Small intestine (tissue), 7 donors: Measurements from ENCODE around the gene SGPL1. TPM values are rescaled to one million over a fixed set of nuclear protein-coding genes. Genes with fewer than 3 reads are reported as not detected.
"Not testable (repeated sequence)": the region's sequence is repeated elsewhere in the genome, so short reads cannot be mapped to it uniquely, and the experiment has no call there.

ENCODE experiments used
- DNase-seq, 2 donors: peaks; one replicate each; pipeline versions ENCODE4 v3.0.0 to v3.0.0-alpha.2; 2013
- FAIRE-seq: peaks from 2 replicates; lab custom pipeline; 2012; peaks lifted over from hg19 to GRCh38; lab: Jason Lieb, UNC
- H3K27ac ChIP-seq, 3 donors: one replicate each; pipeline ENCODE4 v1.5.1; 2013; ENCODE audit warnings: low read length in 2 of 3, mild to moderate bottlenecking in 2 of 3, control low read depth in 1 of 3, inconsistent platforms in 1 of 3, low read depth in 1 of 3, moderate library complexity in 1 of 3
- H3K27me3 ChIP-seq, 3 donors: one replicate each; pipeline ENCODE4 v1.6.1; 2013; ENCODE audit warnings: low read length in 3 of 3, inconsistent platforms in 1 of 3; ENCODE audit not compliant: control insufficient read depth in 3 of 3, insufficient read depth in 3 of 3
- H3K36me3 ChIP-seq, 3 donors: one replicate each; pipeline ENCODE4 v1.6.1; 2013; ENCODE audit warnings: low read length in 3 of 3, inconsistent platforms in 1 of 3, low read depth in 1 of 3, mild to moderate bottlenecking in 1 of 3, moderate library complexity in 1 of 3; ENCODE audit not compliant: control insufficient read depth in 3 of 3, insufficient read depth in 2 of 3
- H3K4me1 ChIP-seq, 3 donors: one replicate each; pipeline ENCODE4 v1.6.1; 2013; ENCODE audit warnings: low read length in 2 of 3, inconsistent platforms in 1 of 3, low read depth in 1 of 3, mild to moderate bottlenecking in 1 of 3, moderate library complexity in 1 of 3; ENCODE audit not compliant: control insufficient read depth in 3 of 3, insufficient read depth in 2 of 3
- H3K4me3 ChIP-seq, 3 donors: one replicate each; pipeline ENCODE4 v1.5.1; 2013; ENCODE audit warnings: low read length in 3 of 3, control low read depth in 1 of 3, inconsistent platforms in 1 of 3, low read depth in 1 of 3, mild to moderate bottlenecking in 1 of 3, moderate library complexity in 1 of 3
- H3K9me3 ChIP-seq, 2 donors: one replicate each; pipeline ENCODE4 v1.6.1; 2013; ENCODE audit warnings: low read depth in 1 of 2, low read length in 1 of 2; ENCODE audit not compliant: control insufficient read depth in 2 of 2, insufficient read depth in 1 of 2
- WGBS, 3 donors: extraction: QIAGEN DNeasy Blood & Tissue Kit; methylation state at CpG; one replicate each; pipeline ENCODE4 v1.1.7; 2013; 5-methylcytosine and 5-hydroxymethylcytosine counted together
- polyA plus RNA-seq, 4 donors: library from polyadenylated mRNA; stranded (reverse) in 3 of 4; unstranded in 1 of 4; fragments of 200-250 nt in 3 of 4; fragments of 120-200 nt in 1 of 4; gene quantifications; one replicate each; pipeline versions ENCODE4 v1.2.1 to v1.2.3, GENCODE V29; 2013
- donor health status: healthy with polysubstance abuse.
- donor health status: control.
- donor health status: control.
- donor health status: Bipolar disorder and iron deficiency.
- donor health status: healthy.

Gene SGPL1
- polyA plus RNA-seq, 4 donors = 10.0 to 49.3 (median 16.4) TPM

DNA sequence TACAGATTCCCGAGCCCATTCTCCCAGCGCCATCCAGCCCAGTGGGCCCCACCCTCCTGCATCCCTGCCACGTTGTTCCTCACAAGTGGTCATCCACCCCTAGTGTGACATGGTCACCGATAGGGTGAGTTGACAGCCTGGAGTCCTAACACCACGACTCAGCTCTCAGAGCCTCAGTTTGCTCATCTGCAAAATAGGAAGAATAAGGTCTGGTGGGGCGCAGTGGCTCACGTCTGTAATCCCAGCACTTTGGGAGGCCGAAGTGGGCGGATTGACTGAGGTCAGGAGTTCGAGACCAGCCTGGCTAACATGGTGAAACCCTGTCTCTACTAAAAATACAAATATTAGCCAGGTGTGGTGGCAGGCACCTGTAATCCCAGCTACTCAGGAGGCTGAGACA lies 104.2 kb downstream of the SGPL1 start:
- not testable (repeated sequence) for FAIRE-seq, H3K36me3 ChIP-seq, H3K4me1 ChIP-seq, H3K4me3 ChIP-seq, H3K9me3 ChIP-seq, DNase-seq
- H3K27me3 ChIP-seq = peaks cover 0 to 15% (median 0%) of the 10 kb centered on the region in 3 donors
- H3K27ac ChIP-seq = peak overlapping the region in 1 of 3 donors; percentile 7
- WGBS, 3 donors = 78 to 85% (median 81%) methylated on average over 10 of the region's 10 CpGs

DNA sequence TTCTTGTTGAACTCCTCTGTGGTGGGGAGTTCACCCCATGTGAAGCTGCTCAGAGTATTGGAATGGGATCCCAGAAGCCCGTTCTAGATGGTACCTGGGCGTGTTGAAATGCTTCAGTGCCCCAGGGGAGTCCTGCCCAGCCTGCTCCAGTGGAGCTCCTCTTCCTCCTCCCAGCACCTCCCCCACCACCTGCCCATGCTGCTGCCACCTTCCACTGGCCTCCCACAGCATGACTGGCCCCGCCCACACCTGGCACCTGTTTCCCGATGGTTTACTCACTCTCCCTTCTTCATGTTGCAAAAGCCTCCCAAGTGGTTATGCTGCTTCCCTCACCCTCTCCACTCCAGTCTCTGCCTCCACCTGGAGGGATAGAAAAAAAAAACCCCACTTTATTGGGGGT lies 104.8 kb downstream of the SGPL1 start:
- WGBS, 3 donors = 8 to 33% (median 22%) methylated on average over 4 of the region's 4 CpGs
- H3K36me3 ChIP-seq = no peaks in the 10 kb centered on the region
- no peak for FAIRE-seq

DNA sequence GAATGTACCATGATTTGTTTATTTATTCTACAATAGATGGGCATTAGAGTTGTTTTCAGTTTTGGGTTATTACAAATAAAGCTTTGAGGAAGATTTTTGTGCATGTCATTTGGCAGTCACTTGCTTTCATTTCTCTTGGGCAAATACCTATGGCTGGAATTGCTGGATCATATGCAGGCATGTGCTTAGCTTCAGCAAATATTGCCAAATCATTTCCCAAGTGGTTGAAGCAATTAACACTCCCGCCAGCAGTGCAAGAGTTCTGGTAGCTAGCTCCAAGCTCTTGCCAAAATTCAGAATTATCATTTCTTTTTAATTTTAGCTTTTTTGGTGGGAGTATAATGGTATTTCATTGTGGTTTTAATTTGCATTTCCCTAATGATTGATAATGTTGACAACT lies 105.5 kb downstream of the SGPL1 start:
- FAIRE-seq = no peak
- peaks cover 0 to 15% (median 0%) of the 10 kb centered on the region in 3 donors for H3K27me3 ChIP-seq
- no peaks in the 10 kb centered on the region for H3K36me3 ChIP-seq
- H3K4me3 ChIP-seq = no peak overlapping the region
- peaks cover 0 to 8% (median 0%) of the 10 kb centered on the region in 3 donors for H3K4me1 ChIP-seq
- 55 to 64% (median 59%) methylated on average over 1 of the region's 1 CpG for WGBS, 3 donors
- no peaks in the 10 kb centered on the region for H3K9me3 ChIP-seq
- H3K27ac ChIP-seq = no peak overlapping the region
- no peak for DNase-seq

More for the DNA sequence above, 104.8 kb downstream of the SGPL1 start:
- DNase-seq = peak; percentile 48 to 52
- Histone ChIP-seq H3K4me3 (no peak overlapping the region), H3K27ac (no peak overlapping the region), H3K4me1 (peaks cover 0 to 5% (median 0%) of the 10 kb centered on the region in 3 donors), H3K27me3 (peaks cover 0 to 15% (median 0%) of the 10 kb centered on the region in 3 donors), H3K9me3 (no peaks in the 10 kb centered on the region)

DNA sequence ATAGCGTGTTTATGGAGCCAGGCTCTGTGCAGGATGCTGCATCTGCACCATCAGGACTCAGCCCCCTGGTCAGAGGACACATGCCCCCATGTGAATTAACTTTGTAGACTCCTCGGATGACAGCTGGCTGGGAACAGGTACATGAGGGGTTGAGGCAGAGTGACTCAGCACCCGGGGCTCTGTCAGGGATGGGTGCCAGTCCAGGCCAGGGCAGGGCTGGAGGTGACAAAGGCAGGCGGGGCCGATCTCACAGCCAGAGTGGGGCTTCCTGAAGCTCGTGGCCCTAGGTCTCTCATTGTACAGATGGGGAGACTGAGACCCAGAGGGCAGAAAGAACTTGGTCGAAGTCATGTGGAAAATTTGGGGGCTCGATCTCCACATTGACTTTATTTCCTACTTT lies 107.9 kb downstream of the SGPL1 start:
- no peak for FAIRE-seq
- no peak for DNase-seq
- no peak overlapping the region for H3K27ac ChIP-seq
- H3K4me1 ChIP-seq = peaks cover 0 to 16% (median 0%) of the 10 kb centered on the region in 3 donors
- H3K27me3 ChIP-seq = peaks cover 0 to 15% (median 0%) of the 10 kb centered on the region in 3 donors
- WGBS, 3 donors = 53 to 80% (median 64%) methylated on average over 8 of the region's 8 CpGs
- H3K4me3 ChIP-seq = no peak overlapping the region
- H3K9me3 ChIP-seq = no peaks in the 10 kb centered on the region
- no peaks in the 10 kb centered on the region for H3K36me3 ChIP-seq

DNA sequence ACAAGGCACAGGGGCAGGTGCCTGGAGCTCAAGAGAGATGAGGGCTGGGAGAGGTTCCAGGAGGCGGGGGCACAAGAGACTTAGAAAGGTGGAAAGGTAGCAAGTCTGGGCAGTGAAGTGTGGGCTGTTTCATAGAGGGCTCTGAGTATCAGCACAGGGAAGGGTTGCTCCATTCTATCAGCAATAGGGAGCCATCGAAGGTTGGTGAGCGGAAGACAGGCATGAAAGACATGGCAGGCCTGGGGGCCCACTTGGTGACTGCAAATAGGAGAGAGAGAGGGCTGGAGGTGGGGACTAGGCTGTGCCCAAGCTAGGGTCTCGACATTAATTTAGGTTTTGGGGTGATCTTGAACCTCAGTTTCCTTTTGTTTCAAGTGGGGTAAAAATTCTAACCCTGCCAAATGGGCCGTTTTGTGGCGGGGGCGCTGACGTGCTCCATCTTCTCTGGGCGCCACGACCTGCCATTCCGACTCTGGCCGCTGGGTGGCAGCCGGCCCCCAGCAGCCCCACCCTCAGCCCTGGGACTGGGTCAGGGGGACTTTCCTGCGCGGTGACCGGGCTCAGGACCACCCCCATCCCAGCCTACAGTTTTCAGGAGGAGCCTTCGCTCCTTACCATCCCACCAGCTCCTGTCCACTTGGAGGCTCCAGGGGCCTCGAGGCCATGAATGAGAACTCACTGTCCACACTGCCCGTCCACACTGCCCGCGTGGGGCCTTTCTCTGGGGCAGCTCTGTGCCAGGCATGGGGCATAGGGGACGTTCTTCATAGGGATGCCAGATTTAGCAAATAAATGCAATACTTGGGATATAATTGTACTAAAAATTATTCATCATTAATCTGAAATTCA lies 109.9 kb downstream of the SGPL1 start:
- H3K4me1 ChIP-seq = peaks cover 0 to 11% (median 0%) of the 10 kb centered on the region in 3 donors
- no peaks in the 10 kb centered on the region for H3K36me3 ChIP-seq
- peaks cover 0 to 6% (median 0%) of the 10 kb centered on the region in 3 donors for H3K27me3 ChIP-seq
- no peaks in the 10 kb centered on the region for H3K9me3 ChIP-seq
- H3K27ac ChIP-seq = no peak overlapping the region
- peak; percentile 15 to 62 for DNase-seq
- H3K4me3 ChIP-seq = no peak overlapping the region
- 20 to 28% (median 24%) methylated on average over 22 of the region's 22 CpGs for WGBS, 3 donors
- no peak for FAIRE-seq

DNA sequence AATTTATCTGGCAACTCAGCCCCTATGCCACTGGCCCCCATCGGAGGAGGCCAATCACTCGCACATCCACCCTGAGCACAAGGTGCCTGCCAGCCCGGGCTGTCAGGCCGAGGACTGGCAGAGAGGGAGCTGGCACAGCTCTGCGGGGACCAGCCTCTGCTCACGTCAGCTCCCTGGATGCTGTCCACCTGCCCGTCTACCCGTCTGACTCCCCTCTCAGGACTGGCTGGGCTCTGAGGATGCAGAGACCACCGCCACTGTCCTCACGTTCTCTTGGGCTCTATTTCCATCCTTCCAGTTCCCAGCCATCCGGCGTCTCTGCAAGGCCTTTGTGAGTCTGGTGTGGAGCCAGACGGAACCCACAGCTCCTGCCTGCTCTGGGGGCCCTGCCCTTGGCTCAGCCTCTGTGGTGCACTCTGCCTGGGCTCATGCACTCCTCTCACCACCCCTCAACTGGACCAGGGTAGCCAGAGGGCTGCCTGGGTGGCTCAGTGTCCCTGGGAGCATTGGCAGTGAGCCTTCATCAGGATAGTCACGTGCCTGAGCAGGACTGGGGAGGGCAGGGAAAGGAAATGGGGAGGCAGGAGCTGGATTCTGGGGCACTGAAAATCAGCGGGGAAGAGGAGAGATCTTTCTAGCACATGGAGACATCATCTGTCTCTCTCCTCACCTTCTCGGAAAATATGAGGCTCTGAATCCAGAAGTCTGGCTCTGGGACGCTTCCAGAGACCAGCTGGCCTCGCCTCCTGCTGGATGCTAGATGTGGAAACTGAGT lies 110.7 kb downstream of the SGPL1 start:
- WGBS, 3 donors = 77 to 83% (median 80%) methylated on average over 18 of the region's 18 CpGs
- DNase-seq (no peak), FAIRE-seq (no peak)
- H3K9me3 ChIP-seq = no peaks in the 10 kb centered on the region
- peaks cover 0 to 11% (median 0%) of the 10 kb centered on the region in 3 donors for H3K4me1 ChIP-seq
- no peaks in the 10 kb centered on the region for H3K36me3 ChIP-seq
- H3K27me3 ChIP-seq = peaks cover 0 to 9% (median 0%) of the 10 kb centered on the region in 3 donors
- H3K4me3 ChIP-seq = no peak overlapping the region
- H3K27ac ChIP-seq = no peak overlapping the region

DNA sequence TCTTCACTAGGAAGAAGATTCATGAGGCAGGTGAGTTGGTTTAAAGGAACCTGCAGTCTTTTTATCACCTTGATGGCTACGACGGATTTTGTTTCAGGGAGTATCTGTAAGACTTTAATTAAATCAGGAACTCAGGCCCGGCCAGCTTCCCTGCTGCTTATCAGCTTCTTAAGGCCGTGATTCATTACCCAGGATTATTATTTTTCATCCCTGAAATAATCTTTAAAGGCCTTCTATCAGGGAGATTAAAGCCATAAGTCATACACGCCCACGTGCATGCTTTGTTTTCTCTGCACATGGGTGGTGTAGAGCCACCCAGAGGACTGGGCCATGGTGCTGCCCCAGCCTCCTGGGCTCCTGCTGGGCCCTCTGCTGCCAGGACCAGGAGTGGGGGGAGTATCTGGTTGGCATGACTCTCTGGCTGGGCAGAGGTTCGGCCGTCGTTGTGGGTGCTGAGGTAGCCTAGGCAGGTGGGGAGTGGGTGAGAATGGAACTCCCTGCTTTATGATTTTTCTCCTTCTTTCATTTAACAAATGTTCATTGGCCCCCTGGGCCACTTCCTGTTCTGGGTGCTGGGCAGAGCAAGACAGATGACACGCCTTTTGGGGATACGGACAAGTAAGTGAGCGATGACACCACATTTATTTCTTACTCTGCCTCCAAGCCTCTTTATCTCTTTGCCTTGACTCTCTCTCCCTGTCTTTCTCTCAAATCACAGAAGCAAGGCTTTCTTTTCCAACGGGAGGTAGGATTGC lies 111.6 kb downstream of the SGPL1 start:
- Histone ChIP-seq H3K27ac (no peak overlapping the region), H3K4me3 (no peak overlapping the region), H3K4me1 (peaks cover 0 to 11% (median 0%) of the 10 kb centered on the region in 3 donors), H3K27me3 (peaks cover 0 to 4% (median 0%) of the 10 kb centered on the region in 3 donors), H3K36me3 (no peaks in the 10 kb centered on the region), H3K9me3 (no peaks in the 10 kb centered on the region)
- 24 to 64% (median 47%) methylated on average over 13 of the region's 13 CpGs for WGBS, 3 donors
- FAIRE-seq (no peak), DNase-seq (peak in 1 of 2 donors; percentile 15)

DNA sequence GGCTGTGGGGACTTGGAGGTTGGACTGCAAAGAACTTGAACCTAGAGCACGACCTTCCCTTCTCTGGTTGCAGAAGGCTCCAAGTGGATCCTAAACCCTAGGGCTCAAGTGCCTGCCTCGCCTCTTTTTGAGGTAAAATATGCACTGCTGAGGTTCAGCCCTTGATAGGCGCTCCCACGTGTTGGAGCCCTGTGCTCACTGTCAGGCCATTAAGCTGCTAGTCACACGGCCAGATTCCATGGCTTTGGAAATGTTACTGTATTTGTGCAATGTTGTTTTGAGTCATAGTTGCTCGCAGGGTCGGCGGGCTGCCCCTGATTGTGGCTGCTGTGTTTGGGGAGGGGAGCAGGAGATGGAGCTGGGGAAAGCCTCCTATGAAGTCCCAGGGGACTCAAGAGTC lies 112.4 kb downstream of the SGPL1 start:
- no peak for FAIRE-seq
- DNase-seq = no peak
- no peaks in the 10 kb centered on the region for H3K9me3 ChIP-seq

More for the DNA sequence above, 112.4 kb downstream of the SGPL1 start:
- no peak overlapping the region for H3K4me3 ChIP-seq
- peaks cover 0 to 11% (median 0%) of the 10 kb centered on the region in 3 donors for H3K4me1 ChIP-seq
- peaks cover 0 to 3% (median 0%) of the 10 kb centered on the region in 3 donors for H3K27me3 ChIP-seq
- H3K27ac ChIP-seq = no peak overlapping the region
- H3K36me3 ChIP-seq = no peaks in the 10 kb centered on the region
- WGBS, 3 donors = 61 to 72% (median 62%) methylated on average over 8 of the region's 8 CpGs
